GM10847 (cell line): Measurements from ENCODE around the gene AGBL4.

ENCODE experiments used
- POLR2A ChIP-seq: IDR thresholded peaks from 2 replicates; pipeline ENCODE4 v1.6.1; 2011; ENCODE audit not compliant: insufficient read length; ENCODE audit errors: extremely low read depth

Gene AGBL4

GRCh38 chr1:48803474-48803873, 1220.3 kb downstream of the AGBL4 start:
- TF ChIP-seq POLR2A: no peak

DNA sequence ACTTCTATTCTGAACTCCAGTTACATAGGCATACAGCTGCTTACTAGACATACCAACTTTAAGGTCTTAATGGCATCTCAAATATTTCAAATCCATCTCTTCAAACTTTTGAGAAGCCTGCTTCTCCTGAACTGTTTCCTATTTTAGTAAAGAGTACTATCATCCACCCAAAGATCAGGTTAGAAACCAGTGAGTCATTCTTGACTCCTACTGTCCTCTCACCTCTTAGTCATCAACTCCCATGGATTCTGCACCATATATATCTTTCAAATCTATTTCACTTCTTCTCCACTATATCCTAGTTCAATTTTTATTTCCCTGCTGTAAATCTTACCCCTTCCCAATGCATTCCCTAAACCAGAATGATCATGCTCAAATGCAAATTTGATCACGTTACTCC, 1228.9 kb downstream of the AGBL4 start:
- no peak for TF ChIP-seq POLR2A

DNA sequence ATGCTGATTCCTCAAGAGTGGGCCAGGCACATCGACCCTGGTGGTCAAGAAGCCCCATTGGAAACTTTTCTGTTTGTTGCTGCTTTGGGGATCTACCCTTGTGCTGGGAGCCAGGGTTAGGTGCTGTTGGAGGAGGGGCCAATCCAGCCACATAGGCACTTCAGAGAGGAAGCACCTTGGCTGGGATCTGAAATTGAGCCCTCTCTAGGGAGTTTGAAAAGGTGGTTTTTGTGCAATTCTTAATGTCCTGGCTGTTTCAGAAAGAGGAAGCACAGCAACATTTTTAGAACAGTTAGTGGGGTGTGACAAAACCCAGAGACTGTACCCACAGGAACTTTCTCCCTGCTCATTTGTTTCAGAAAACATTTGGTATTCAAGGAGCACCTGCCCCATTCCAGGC, 1229.9 kb downstream of the AGBL4 start:
- TF ChIP-seq POLR2A: no peak

DNA sequence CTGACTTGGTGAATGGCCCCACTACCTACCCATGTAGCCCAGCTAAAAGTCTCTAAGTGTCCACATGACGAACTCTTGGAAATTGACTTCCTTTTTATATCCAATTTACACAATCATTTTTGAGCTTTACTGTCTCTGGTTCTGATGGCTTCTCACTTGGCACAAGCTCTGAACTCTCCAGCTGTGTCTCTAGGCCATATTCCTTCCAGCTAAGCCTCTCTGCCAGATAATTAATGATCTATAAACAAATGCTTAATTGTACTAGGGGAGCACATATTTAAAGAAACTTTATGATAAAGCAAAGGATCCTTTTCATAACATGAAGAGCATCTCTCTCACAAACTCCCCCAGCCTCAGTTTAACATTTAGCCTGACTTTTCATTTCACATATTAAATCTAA, 1230.8 kb downstream of the AGBL4 start:
- TF ChIP-seq POLR2A: no peak

DNA sequence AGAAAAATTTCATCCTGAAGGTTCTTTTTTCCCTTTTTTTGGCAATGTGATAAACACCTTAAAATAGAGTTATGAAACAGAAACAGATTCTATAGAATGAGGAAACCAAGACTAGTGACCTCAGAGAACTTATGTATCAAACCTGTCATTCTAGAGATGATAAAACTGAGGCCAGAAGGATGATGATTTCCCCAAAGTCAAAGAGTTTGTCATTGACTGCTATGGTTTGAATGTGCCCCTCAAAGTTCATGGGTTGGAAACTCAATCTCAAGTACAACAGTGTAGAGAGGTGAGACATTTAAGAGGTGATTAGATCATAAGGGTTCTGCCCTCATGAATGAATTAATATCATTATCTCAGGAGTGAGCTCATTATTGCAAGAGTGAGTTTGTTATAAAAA, 1233.4 kb downstream of the AGBL4 start:
- TF ChIP-seq POLR2A: no peak

DNA sequence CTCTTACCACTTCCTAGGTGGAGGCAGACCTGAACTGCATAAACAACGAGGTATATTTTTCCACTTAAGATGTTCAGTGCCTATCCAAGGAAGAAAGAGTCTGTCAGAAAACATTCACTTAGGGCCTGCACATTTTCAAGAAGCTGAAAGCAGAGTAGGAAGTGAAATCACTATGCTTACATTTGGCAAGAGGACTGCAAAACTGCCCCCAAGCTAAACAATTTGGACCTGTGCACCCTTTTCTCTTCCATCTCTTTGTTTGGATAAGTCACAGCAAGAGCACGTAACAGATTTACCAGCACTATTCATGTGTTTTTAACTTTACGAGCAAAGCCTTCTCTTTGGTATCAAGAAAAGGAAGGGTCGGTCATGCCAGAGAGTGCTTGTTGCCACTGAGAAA, 1233.9 kb downstream of the AGBL4 start:
- no peak for TF ChIP-seq POLR2A

GRCh38 chr1:48785869-48786268, 1237.9 kb downstream of the AGBL4 start:
- no peak for TF ChIP-seq POLR2A

DNA sequence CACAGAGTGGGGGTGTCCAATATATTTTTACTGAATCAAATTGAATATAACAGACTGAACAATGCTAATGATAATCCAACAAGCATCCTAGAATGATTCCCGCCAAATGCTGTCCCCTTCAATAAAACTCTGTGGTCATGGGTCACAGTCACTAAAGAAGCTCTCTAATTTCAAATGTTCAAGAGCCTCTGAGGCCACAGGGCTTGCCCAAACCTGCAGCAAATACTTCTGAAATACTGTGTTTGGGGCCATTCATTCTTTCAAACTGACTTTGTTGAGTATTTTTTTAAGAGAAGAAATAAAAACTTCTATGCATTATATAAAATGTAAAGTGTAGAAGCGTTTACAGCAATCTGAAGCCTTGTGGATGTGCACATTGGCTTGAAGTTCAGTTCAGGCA, 1239.5 kb downstream of the AGBL4 start:
- TF ChIP-seq POLR2A: no peak

- TF ChIP-seq POLR2A: no peak
These were observed 1246.4 kb downstream of the AGBL4 start for GRCh38 chr1:48777219-48777895.

- no peak for TF ChIP-seq POLR2A
These were observed 1247.1 kb downstream of the AGBL4 start, which contains the start of gene BEND5 for GRCh38 chr1:48776393-48777218. Gene BEND5, minus strand, starts transcription at chr1:48776891. Its CDS starts 60 bp downstream, at chr1:48776831.

DNA sequence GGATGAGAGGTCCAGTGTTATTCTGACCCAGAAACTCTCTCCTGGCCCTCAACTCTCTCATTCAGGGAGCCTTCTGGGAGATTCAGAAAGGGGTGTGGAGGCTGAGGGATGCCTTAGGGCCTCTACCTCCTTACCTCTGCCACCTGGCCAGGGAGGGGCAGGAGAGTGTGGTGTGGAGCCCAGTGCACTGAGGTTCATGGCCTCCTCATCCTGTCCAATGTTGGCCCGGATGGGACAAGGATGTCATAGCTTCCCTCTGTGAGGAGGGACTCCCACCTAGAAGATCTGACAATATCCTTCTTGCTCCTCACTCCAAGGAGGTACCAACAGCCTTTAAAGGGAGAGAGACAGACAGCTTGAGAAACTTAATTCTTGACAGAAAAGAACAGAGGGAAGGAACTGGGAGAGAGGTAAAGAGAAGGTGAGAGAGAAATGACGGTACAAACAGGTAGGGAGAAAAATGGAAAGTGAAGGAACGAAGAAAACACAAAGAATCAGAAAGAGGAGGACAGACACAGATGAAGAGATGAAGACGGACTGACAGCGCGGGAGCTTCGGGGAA, 1247.8 kb downstream of the AGBL4 start:
- TF ChIP-seq POLR2A: no peak

DNA sequence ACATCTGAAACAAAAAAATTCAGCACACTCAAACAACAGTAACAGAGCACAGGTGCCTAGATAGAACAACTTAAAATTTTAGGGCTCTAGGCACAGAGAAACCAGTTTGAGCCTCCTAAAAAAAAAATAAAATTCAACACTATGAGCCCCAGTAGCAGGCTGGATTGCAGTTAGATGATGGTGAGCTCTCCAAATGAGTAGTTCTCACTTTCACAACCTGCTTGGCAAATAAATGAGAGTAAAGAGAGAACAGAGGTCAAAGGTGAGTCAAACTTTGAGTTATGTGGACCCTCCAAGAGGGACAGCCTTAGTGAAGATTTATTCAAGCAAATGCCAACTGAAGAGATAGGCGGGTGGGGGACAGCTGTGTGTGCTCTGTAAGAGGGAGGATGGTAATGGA, 1250.6 kb downstream of the AGBL4 start:
- no peak for TF ChIP-seq POLR2A

DNA sequence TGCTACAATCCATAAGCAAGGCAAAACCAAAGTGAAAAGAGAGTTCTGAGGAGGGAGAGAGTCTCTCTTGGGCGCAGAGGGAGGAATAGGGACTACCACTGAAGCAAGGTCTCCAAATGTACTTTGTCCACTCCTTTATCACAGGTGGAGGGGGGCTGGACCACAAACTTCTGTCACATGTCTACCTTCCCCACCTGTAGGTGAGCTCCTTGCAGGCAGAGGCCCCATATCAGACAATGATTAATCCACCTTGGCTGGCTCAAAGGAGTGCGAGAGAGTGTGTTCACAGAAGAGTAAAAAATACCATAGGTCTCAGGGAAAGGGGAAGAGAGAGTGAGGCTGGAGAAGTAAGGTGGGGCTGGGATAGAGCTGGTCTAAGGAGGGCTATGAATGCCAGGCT, 1251.5 kb downstream of the AGBL4 start:
- TF ChIP-seq POLR2A: no peak

- no peak for TF ChIP-seq POLR2A
These were observed 1252.2 kb downstream of the AGBL4 start for GRCh38 chr1:48771561-48771960.

DNA sequence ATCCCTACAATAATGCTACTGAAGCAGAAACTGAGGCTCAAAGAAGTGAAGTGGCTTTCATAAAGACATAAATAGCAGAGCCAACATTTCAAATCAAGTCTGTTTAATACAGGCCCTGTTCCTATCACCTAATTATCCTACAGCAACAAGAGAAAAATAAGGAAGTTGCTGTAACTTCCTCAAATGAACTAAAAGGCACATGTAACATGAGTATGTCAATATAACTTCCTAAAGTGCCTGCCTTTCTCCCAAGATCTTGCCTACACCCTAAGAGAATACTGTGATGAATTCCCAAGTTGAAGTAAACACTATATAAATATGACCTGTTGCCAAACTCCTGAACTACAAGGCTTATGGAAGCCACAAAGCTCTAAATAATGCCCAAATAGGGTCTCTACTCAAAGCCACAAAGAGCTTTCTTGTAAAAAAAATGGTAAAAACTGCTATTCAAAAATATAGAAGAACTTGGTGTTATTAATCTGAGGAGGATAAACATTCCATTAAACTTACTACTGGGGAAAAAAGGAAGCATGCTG, 1255.7 kb downstream of the AGBL4 start:
- no peak for TF ChIP-seq POLR2A

GRCh38 chr1:48765335-48765734, 1258.4 kb downstream of the AGBL4 start:
- no peak for TF ChIP-seq POLR2A
